ENCODE results near the gene ADAP1.

Gene ADAP1

DNA sequence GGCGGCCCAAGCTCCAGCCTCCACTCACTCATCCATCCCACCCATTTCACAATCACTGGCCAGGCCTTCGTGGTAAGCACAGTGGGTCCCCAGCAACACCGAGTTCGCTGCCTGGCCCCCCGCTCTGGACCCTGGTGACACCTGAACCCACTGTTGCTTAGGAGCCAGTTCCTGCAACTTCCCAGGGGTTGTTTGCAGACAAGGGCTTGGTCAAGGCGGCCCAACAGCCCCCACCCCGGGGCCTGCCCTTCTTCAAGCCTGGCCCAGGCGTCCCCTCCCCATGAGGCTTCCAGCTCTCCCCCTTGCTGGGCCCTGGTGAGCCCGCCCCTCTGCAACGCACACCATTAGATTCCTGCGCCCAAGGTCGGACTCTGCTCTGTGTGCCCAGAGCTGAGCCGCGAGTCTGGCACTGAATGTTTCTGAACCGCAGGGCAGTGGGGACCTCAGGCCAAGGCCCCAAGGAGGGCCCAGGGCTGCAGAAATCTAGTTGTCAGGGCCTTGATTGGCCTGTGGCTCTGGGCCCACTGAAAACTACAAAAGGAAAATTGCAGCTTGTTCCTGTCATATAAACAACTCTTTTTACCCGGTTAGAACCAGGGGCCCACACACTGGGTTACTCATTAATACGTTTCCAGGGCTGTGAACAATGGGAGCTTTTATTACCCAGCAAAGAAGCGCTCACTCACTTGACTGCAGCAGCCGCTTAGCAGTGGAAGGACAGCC is 23.0 kb upstream of the ADAP1 start:
- TF ChIP-seq CTCF (IDR thresholded peaks at IDR 0.05): no peak
- Histone ChIP-seq H3K4me3 (no peak overlapping the region), H3K27ac (no peak overlapping the region), H3K4me1 (peaks cover 0 to 27% (median 21%) of the 10 kb centered on the region in 4 donors), H3K27me3 (no peaks in the 10 kb centered on the region), H3K36me3 (peaks cover 4 to 10% (median 5%) of the 10 kb centered on the region in 3 donors), H3K9me3 (no peaks in the 10 kb centered on the region)
- intact Hi-C loops (cut with DNase I; ENCODE audit: low total_unique reads): no loop called here
- no peak for DNase-seq

- Histone ChIP-seq H3K9me3 (no peaks in the 10 kb centered on the region), H3K36me3 (peaks cover 10 to 16% (median 10%) of the 10 kb centered on the region in 3 donors), H3K4me1 (peaks cover 0 to 29% (median 22%) of the 10 kb centered on the region in 4 donors), H3K4me3 (no peak overlapping the region), H3K27me3 (no peaks in the 10 kb centered on the region), H3K27ac (no peak overlapping the region)
- intact Hi-C loops (cut with DNase I; ENCODE audit: low total_unique reads): no loop called here
- DNase-seq: no peak
- TF ChIP-seq CTCF (IDR thresholded peaks at IDR 0.05): no peak
Observed at GRCh38 chr7:976901-977325, 22.4 kb upstream of the ADAP1 start.

GRCh38 chr7:975702-976473 is 21.4 kb upstream of the ADAP1 start:
- TF ChIP-seq CTCF (IDR thresholded peaks at IDR 0.05): no peak
- no peaks in the 10 kb centered on the region for H3K9me3 ChIP-seq
- H3K27ac ChIP-seq: peak overlapping the region; percentile 95 to 96
- intact Hi-C loops (cut with DNase I; ENCODE audit: low total_unique reads): no loop called here
- peak overlapping the region; percentile 93 to 97 for H3K4me3 ChIP-seq
- H3K36me3 ChIP-seq: peaks cover 14 to 22% (median 14%) of the 10 kb centered on the region in 3 donors
- DNase-seq: no peak
- H3K4me1 ChIP-seq: peaks cover 0 to 39% (median 25%) of the 10 kb centered on the region in 4 donors
- H3K27me3 ChIP-seq: no peaks in the 10 kb centered on the region

DNA sequence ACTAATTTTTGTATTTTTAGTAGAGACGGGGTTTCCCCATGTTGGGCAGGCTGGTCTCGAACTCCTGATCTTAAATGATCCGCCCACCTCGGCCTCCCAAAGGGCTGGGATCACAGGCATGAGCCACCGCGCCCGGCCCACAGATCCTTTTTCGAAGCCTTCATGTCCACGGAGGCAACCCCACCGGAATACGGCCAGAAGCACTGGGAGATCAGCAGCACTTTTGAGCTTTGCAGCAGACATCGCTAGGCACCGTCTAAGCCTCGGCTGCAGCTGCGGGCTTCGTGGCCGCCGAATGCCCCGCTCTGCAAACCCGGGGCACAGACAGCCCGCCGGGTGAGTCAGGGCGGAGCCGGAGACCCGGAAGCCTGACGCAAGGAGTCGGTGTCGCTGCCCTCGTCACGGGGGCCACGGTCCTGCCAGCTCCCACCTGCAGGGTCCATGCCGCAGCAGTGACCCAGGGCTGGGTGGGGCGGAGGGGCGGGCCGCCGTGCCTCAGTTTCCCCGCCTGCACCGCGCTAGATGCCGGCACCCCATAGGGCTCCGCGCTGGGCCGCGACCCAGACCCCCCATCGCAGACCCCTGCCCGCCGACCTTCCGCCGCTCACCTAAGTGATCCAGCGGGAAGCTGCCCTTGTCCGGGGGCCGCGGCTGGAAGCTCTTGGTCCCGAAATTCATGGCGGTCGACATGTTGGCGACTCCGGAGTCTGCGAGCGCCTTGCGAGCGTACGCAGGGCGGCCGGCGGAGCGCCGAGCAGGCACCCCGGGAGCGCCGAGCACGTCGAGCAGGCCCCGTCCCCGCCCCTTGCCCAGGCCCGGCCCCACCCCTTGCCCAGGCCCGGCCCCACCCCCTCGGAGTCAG is 20.6 kb upstream of the ADAP1 start, which contains the start of gene COX19:
Gene COX19, minus strand, starts transcription at position 730 of the 862 bp plus-strand sequence. Its CDS starts 40 bp downstream, at position 690.
- H3K9me3 ChIP-seq: no peaks in the 10 kb centered on the region
- intact Hi-C loops (cut with DNase I; ENCODE audit: low total_unique reads): no loop called here
- peak within 1 kb of the TSS; percentile 95 to 96 for H3K27ac ChIP-seq

More for the DNA sequence above, 20.6 kb upstream of the ADAP1 start, which contains the start of gene COX19:
- TF ChIP-seq CTCF (IDR thresholded peaks at IDR 0.05): peak in 1 of 2 experiments; percentile 13
- H3K36me3 ChIP-seq: peaks cover 14 to 28% (median 14%) of the 10 kb centered on the region in 3 donors
- no peaks in the 10 kb centered on the region for H3K27me3 ChIP-seq
- peak within 1 kb of the TSS; percentile 93 to 97 for H3K4me3 ChIP-seq
- DNase-seq: peak; percentile 77 to 93
- peaks cover 0 to 39% (median 25%) of the 10 kb centered on the region in 4 donors for H3K4me1 ChIP-seq
